Measurements from ENCODE around the gene SUGCT. TPM values are rescaled to one million over a fixed set of nuclear protein-coding genes. Genes with fewer than 3 reads are reported as not detected.

Gene SUGCT
- total RNA-seq, 2 experiments from 2014 or later: not detected

GRCh38 chr7:40582539-40582938 lies 447.7 kb downstream of the SUGCT start:
- Histone ChIP-seq H3K36me3 (ENCODE audit: insufficient read depth, low read length) (no peaks in the 10 kb centered on the region), H3K27ac (ENCODE audit: low read depth, low read length, poor library complexity, severe bottlenecking) (no peak overlapping the region), H4K20me1 (ENCODE audit: insufficient read depth, low read length) (no peaks in the 10 kb centered on the region), H3K9me3 (ENCODE audit: low read length) (no peaks in the 10 kb centered on the region), H3K4me3 (ENCODE audit: low read depth, low read length, poor library complexity, severe bottlenecking) (no peak overlapping the region), H3K79me2 (ENCODE audit: insufficient read depth, low read depth, low read length) (no peaks in the 10 kb centered on the region), H3K4me2 (ENCODE audit: low read length) (no peak overlapping the region), H3K4me1 (ENCODE audit: insufficient read depth, low read length, poor library complexity, severe bottlenecking) (no peaks in the 10 kb centered on the region), H2AFZ (ENCODE audit: low read length) (no peak overlapping the region), H3K9me2 (ENCODE audit: insufficient read depth, low read length) (no peaks in the 10 kb centered on the region)
- intact Hi-C loops (cut with micrococcal nuclease; ENCODE audit: unreplicated experiment): no loop called here
- TF ChIP-seq CTCF (conservative IDR thresholded peaks at IDR 0.05; ENCODE audit: low read length) (no peak), EZH2phosphoT487 (IDR thresholded peaks at IDR 0.05; ENCODE audit: borderline replicate concordance, low read depth, low read length) (no peak)
- CTCF ChIA-PET (ENCODE audit: unreplicated experiment): no interaction called here
- no TSS peak for BruUV-seq (replicated peaks)
- POLR2A ChIA-PET: interaction anchor here (1.2 kb wide), 1 partner anchor 13 kb away, joined by 6 read pairs; no protein-coding TSS in a partner anchor
- no peak for DNase-seq (ENCODE audit: low spot score)

GRCh38 chr7:40583667-40584444 lies 449.1 kb downstream of the SUGCT start:
- Histone ChIP-seq H3K27ac (ENCODE audit: low read depth, low read length, poor library complexity, severe bottlenecking) (no peak overlapping the region), H3K79me2 (ENCODE audit: insufficient read depth, low read depth, low read length) (no peaks in the 10 kb centered on the region), H3K9me3 (ENCODE audit: low read length) (no peaks in the 10 kb centered on the region), H4K20me1 (ENCODE audit: insufficient read depth, low read length) (no peaks in the 10 kb centered on the region), H3K4me2 (ENCODE audit: low read length) (no peak overlapping the region), H2AFZ (ENCODE audit: low read length) (no peak overlapping the region), H3K4me3 (ENCODE audit: low read depth, low read length, poor library complexity, severe bottlenecking) (no peak overlapping the region), H3K9me2 (ENCODE audit: insufficient read depth, low read length) (no peaks in the 10 kb centered on the region), H3K36me3 (ENCODE audit: insufficient read depth, low read length) (no peaks in the 10 kb centered on the region), H3K4me1 (ENCODE audit: insufficient read depth, low read length, poor library complexity, severe bottlenecking) (no peaks in the 10 kb centered on the region)
- TF ChIP-seq EZH2phosphoT487 (IDR thresholded peaks at IDR 0.05; ENCODE audit: borderline replicate concordance, low read depth, low read length): no peak
- no peak for TF ChIP-seq CTCF (conservative IDR thresholded peaks at IDR 0.05; ENCODE audit: low read length)
- no TSS peak for BruUV-seq (replicated peaks)
- no peak for DNase-seq (ENCODE audit: low spot score)
- intact Hi-C loops (cut with micrococcal nuclease; ENCODE audit: unreplicated experiment): no loop called here
- ChIA-PET POLR2A (interaction anchor here (0.6 kb wide), 1 partner anchor 31 kb away, joined by 3 read pairs; no protein-coding TSS in a partner anchor), CTCF (ENCODE audit: unreplicated experiment) (no interaction called here)

Measured in OCI-LY7 (cell line).